Kidney capillary endothelial cell (primary cell): Measurements from ENCODE around the gene UFSP1.

Source experiments
- DNase-seq: peaks from one replicate; pipeline ENCODE4 v3.0.0-alpha.2; 2018; ENCODE audit warnings: low spot score

UFSP1 gene

DNA sequence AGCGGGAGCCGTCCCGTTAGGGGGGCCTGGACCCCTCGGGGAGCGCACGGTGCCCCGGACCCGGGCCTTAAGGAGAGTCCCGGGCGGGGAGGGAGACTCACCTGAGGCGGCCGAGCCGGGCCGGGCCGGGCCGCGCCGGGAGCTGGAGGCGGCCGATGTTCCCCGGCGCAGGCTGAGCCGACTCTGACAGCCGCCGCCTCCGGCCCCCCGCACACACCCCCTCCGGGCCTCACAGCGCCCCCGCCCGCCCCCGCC lies 6.1 kb upstream of the UFSP1 start, which contains the start of gene ACHE:
ACHE (minus strand) TSS at position 188 of the 255 bp plus-strand sequence. CDS start 1,656 bp downstream, outside the sequence.
- DNase-seq, result no peak

DNA sequence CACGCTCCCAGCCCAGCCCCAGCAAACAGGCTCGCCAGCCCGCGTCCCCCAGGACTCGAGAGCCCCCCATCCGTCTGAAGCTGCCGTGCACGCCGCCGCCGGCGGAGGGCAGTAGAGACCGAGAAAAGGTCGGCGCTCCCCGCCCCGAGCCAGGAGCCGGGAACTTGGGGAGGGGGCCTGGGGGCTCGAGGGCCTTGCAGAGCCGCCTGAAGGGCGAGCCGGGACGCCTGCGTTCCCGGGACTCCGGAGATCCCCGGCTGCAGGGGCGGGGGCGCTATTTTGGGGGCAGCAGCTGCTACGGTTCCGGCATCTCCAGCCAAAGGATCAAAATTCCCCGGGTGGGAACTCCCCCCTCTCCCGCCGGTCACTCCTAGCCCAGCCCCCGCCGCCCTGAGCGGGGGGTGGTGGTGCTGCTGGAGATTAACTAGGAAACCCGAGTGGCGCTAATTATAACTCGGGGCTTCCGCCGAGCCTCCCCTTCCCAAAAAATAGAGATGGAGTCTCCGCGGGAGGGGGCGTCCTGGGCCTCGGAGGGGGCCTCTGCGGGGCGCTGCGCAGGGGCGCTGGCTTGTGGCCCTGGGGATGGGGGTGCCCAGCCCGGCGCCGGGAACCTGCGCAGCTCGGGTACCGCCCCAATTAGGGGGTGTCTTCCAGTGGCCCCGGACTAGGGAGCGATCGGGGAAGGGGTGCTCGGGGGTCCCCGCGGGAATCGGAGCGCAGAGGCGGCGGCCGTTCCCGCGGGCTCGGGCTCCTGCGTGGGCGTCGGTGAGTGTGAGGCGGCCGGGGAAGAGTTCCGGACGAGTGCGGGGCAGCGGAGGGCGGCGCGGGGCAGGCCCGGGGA lies 5.6 kb upstream of the UFSP1 start:
- no peak for DNase-seq

DNA sequence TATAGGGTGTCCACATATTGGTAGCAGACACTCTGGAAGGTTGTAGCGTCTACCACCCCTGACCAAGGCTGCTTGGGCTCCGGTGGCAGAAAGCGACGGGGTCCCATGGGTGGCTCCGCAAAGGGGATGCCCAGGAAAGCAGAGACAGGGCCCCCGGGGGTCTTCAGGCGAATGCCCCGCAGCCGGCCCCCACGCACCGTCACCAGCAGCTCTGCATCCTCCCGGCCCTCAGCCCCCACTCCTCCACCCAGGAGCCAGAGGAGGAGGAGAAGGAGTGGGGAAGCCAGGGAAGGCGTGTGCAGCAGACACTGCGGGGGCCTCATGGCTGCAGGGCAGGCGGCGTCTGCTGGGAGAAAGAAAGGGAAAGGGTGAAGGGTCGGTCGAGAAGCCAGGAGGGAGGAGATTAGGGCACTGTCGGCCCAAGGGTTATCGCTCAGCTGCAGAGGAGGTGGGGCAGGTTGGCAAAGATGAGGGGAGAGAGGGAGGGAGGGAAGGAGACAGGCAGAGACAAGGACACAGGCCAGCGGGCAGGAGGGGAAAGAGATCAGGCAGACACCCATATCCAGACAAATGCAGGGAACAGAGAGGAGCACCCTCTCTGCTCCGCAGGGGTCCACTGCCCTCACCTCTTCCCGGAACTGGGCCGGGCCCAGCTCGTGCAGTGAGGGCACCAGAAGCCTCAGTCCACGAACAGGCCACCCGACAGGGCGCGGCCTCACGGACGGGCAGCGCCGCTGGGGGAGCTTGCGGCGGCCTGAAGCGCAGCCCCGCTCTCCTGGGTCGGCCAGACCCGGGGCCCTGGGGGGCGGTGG lies 4.6 kb upstream of the UFSP1 start:
- no peak for DNase-seq

DNA sequence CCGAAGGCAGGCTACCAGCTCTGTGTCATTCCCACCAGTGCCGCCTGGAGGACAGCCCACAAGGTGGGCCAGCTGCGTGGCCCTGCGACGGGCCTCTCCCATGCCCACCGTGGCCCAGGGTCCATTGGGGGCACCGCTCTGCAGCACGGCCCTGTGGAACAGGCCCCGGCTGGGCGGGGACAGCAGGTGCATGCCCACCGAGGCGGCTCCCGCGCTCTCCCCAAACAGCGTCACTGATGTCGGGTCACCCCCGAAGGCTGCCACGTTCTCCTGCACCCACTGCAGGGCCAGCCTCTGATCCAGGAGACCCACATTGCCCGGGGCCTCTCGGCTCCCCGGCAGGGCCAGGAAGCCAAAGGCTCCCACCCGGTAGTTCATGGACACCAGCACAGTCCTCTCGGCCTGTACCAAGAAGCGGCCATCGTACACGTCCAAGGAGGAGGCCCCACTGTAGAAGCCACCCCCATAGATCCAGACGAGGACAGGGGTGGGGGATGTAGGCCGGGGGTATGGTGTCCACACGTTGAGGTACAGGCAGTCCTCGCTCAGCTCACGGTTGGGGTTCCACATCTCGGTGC lies 3.9 kb upstream of the UFSP1 start:
- no peak for DNase-seq

DNA sequence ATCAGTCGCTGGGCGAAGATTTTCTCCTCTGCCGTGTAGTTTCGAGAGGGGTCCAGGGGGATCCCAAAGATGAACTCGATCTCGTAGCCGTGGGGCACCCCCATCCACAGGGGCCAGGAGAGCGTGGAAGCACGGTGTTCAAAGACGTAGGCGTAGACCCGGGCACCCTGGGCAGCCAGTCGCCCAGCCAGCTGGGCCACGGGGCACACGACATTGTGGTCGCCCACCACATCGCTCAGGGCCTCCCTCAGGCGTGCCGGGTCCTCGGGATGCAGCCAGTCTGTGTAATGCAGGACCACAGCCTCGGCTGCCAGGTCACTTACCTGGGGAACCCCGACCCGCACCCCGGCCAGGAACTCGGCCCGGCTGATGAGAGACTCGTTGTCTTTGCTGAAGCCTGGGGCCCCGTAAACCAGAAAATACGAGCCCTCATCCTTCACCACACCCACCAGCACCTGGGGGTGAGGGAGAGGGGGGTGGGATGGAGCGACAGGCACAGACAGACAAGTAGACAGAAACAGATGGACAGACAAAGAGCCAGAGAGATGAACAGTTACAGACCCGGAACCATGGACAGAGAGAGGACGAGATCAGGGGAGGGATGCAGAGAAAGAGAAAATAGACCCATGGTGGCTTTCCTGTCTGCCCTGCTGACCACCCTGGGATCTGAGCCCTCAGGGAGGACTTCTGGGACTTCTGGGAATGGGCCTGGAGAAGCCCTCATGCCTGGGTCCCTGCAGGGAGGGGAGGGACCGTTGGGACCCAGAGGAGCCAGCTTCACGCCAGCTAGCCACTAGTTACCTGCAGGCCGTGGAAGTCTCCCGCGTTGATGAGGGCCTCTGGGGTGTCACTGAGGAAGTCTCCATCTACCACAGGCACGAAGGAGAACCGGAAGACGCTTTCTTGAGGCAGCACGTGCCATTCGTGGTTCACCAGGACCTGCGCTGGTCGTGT lies 3.1 kb upstream of the UFSP1 start:
- DNase-seq, result no peak

DNA sequence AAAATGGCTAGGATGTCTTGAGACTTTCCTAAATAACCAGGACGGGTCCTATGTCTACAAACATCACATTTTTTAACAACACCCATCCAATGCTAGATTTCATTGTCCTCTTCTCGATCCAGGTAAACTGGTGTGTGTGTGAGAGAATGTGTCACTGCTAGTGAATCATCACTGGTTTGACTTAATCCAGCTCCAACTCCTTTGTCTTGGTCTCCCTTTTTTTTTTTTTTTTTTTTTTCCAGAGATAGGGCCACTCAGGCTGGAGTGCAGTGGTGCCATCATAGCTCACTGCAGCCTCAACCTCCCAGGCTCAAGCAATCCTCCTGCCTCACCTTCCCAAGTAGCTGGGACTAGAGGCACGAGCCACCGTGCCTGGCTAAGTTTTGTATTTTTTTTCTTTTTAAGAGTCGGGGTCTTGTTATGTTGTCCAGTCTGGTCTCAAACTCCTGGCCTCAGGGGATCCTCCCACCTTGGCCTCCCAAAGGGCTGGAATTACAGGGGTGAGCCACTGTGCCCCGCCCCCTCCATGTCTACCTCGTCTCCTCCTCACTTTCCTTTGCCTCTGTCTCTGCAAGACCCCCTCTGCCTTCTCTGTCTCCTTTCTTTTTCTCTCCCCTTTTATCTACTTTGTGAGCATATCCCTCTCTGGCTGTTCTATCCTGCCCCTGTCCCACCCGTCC lies 2.2 kb upstream of the UFSP1 start:
- no peak for DNase-seq

DNA sequence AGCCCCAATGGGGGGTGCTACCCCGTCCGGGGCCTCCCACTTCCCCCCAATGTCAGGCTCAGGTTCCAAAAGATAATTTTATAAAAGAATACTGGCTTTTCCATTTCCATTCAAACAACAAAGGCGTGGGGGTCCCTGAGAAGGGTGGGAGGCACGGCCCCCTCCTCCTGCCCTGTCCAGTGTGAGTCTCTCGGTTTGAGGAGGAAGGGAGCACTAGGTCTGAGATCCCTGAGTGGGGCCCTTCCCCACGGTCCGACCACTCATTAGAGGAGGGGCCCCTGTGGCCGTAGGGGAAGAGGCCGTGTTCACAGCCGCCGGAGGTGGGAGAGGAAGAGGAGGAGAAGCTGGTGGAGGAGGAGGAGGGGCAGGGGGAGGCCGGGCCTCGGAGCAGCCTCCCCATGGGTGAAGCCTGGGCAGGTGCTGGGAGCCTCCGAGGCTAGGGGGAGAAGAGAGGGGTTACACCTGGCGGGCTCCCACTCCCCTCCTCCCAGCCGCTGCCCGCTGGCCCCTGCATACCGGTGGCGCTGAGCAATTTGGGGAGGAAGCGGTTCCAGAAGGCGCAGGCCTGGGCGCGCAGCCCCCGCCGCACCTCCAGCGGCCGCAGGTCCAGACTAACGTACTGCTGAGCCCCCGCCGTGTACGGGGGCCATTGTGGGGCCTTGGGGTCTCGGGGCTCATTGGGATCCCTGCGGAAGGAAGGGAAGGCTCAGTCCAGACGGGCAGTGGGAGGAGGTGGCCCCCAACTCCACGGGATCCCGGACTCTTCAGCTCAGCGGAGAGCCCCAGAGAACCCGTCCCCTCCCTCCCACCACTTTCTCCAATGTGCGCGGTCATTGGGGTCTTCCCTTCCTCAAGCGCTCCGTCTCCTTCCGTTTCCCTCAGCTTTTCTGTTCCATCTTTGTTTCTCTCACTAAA lies 1.4 kb upstream of the UFSP1 start:
- no peak for DNase-seq

DNA sequence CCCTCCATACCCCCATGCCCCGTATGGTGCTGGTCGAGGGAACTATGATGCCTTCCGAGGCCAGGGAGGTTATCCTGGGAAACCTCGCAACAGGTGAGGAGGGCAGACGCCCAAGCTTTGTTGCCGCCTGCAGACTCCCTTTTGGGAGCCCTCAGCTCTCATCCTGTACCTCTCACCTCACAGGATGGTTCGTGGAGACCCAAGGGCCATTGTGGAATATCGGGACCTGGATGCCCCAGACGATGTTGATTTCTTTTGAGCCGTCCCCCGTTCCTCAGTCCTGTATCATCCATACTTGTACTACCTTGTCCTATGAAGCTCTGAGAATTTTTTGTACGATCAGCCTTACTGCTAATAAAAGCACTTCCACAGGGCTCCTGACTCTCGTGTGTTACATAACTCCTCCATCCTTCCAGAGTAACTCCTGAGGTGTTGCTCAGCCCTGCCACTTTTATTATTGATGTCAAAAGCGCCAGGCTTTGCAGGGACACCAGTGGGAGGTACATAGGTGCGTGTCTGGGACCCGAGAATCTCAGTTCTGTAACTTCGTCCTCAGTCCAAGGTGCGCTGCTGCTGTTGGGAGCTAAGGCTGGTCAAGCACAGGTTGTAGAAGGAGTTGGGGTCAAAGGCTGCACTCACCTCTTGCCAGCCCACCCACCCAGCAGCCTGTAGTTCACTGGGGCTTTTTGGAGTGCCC lies 1.1 kb downstream of the UFSP1 start:
- no peak for DNase-seq

DNA sequence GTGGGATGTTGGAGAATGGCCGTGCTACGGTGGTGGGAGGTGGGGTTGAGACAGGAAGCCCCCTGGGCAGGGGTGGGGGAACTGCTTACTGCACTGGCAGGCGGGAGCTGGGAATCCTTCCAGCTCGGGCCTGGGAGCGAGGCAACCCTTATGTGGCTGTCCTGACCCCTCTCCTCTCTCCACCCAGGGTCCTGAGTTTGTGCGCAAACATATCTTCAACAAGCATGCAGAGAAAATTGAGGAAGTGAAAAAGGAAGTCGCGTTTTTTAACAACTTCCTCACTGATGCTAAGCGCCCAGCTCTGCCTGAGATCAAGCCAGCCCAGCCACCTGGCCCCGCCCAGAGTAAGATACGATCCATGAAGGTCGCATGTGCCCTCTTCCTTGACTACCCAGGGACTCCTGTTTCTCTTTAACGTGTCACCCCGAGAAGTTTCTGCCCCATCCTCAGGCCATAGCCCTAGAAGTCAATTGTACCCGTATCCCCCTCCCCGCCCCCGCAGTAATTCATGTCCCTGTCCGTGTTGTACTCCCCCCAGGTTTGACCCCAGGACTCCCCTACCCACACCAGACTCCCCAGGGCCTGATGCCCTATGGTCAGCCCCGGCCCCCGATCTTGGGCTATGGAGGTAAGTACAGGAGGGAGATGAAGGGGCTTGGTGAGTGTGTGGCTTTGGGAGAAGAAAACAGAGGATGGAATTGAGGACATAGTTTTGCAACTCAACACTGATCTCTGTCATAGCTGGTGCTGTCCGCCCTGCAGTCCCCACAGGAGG lies 1.8 kb downstream of the UFSP1 start:
- DNase-seq, result no peak

DNA sequence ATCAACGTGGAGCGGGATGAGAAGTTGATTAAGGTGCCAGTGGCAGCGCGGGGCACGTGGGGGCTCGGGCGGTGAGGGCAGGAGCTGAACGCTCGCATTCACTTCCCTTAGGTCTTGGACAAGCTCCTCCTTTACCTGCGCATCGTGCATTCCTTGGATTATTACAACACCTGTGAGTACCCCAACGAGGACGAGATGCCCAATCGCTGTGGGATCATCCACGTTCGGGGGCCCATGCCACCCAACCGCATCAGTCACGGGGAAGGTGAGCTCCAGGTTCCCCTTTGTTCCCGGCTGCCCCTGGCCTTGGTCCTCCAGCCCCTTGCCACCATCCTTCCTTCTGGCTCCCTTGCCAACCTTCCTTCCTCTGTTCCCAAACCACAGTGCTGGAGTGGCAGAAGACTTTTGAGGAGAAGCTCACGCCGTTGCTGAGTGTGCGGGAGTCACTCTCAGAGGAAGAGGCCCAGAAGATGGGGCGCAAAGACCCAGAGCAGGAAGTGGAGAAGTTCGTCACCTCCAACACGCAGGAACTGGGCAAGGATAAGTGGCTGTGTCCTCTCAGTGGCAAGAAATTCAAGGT lies 2.5 kb downstream of the UFSP1 start:
- no peak for DNase-seq

DNA sequence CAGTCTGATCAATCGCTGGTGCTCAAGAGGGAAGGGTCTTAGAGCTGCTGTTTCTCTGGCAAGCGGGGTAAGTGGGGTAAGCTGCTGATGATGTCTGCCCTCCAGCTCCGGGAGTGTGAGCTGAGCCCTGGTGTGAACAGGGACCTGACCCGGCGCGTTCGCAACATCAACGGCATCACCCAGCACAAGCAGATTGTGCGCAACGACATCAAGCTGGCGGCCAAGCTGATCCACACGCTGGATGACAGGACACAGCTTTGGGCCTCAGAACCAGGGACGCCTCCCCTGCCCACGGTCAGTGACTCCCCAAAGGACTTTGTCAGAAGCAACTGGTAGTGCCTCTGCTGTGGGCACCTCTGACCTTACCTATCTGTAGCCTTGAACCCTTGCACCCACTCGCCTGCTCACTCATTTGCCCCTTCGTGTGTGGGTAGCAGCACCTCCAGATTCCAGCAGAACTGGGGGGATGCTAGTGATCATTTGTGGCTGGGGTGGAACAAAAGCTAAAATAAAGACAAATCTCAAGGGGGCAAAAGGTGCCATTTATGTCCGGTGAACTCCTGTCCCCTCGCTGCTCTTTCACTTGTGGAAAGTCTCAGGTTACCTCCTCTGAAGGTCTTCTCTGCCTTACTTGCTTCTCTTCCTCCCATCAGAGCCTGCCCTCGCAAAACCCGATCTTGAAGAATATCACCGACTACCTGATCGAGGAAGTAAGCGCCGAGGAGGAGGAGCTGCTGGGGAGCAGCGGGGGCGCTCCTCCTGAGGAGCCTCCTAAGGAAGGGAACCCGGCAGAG lies 3.2 kb downstream of the UFSP1 start:
- no peak for DNase-seq

DNA sequence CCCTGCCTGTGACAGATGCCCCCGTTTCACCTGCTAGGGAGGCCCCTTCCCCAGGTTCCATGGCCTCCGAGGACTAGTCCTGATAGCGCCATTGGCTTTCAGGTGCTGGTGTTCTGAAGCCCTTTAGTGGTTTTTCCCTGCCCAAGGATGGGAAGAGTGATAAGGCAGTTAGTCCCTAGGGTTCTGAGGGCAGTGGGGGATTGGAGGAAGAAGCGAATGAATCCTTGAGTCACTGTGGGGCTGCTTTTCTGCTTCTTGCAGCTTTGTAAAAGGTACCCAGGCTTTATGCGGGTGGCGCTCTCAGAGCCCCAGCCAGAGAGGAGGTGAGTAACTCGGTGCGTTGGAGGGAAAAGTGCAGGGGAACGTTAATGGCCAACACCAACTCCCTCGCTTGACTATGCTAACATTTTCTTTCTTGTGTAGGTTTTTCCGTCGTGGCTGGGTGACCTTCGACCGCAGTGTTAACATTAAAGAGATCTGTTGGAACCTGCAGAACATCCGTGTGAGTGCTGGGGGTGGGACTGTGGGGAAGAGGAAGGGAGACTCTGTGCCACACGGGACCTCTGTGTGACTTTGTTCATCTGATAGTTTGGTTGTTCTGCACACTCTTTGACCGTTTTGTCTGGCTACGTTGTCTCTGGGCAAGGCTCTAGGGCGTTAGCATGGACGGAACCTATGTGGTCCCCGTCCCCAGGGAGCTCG lies 3.9 kb downstream of the UFSP1 start:
- no peak for DNase-seq

DNA sequence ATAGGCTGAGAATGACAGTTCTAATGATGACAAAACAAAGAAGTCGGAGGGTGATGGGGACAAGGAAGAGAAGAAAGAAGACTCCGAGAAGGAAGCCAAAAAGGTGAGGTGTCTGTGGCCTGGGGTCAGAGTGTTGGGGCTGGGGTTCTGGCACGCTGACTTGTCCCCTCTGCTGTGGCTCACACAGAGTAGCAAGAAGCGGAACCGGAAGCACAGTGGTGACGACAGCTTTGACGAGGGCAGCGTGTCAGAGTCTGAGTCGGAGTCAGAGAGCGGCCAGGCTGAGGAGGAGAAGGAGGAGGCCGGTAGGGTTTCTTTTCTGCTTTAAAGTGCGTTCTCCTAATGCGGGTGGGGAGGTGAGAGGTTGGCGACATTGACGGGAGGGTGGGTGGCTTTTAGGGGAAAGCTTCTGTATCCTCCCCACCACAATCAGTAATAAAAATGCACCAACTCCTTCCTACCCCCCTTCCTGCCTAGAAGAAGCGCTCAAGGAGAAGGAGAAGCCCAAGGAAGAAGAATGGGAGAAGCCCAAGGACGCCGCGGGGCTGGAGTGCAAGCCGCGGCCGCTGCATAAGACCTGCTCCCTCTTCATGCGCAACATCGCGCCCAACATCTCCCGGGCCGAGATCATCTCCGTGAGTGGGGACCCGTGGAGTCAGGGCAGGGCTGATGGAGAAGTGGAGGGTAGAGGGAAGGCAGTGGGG lies 4.6 kb downstream of the UFSP1 start:
- no peak for DNase-seq

DNA sequence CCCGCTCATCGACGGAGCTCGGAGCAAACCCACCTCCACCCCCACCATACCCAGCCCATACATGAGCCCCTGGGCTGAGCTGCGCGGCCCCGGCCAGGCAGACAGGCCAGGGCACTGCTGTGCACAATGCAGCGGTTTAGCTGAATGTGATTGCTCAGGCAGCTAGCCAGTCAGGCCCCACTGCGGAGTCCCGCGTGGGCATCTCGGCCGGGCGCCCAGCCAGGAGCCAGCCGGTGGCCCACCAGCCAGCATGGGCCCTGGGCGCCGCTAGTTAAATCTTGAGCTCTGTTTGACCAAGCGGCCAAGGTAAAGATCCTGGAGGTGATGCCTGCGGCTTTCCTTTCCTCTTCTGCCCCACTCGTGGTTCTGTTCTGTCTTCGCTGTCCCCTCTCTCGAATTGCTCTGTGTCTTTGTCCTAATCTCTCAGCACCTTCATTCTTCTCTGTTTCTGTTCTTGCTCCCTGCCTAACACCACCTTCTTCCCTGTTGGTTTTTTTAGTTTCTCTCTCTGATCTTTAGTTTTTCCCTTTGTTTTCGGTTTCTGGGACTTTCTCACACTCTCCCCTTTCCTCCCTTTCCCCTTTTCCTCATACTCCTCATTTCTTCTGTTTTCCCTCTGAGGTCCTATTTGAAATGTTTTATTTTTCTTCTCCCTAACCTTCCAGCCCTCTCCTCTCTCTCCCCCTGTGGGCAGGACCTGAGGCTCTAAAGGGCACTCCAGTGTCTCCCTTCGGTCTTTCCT lies 6.6 kb downstream of the UFSP1 start:
- DNase-seq, result no peak

DNA sequence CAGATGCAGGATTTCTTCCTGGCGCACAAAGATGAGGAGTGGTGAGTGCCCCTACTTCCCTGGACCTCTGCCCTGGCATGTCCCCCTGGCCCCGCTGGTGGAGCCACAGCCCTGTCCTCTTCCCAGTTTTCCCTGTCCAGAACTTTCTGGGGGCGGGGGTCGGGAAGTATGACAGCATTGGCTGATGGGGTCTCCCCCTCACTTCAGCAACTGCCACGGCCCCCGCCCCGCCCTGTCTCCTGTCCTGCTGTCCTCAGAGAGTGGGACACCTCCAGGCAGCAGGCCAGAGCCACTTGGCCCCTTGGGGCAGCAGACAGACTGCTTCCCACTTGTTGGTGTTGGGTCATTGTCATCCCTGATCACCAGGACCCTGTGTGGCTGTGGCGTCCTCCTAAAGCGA lies 7.3 kb downstream of the UFSP1 start:
- no peak for DNase-seq

DNA sequence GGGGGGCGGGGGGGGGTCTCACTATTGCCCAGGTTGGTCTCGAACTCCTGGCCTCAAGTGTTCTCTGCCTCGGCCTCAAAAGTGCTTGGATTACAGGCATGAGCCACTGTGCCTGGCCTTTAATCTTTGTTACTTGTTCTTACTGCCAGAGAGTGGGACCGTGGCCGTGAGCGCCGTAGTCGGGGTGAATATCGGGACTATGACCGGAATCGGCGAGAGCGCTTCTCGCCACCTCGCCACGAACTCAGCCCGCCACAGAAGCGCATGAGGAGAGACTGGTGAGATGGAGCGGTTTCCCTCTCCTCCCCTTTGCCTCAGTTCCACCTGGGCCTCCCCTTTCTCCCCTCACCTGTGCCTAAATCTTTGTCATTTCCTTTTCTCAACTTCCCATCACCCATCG lies 8.4 kb downstream of the UFSP1 start:
- DNase-seq, result no peak
